H1 (cell line): Measurements from ENCODE around the gene AFAP1L1. TPM values are rescaled to one million over a fixed set of nuclear protein-coding genes. Genes with fewer than 3 reads are reported as not detected.

Experiments
- CTCF ChIA-PET: fragments of 300-600 bp; sonication (Branson Sonifier 250); formaldehyde crosslinking; loops from one replicate; lab custom pipeline; 2021; ENCODE audit not compliant: partially characterized antibody; lab: Charles Lee
- POLR2A ChIA-PET: fragments of 300-600 bp; sonication (Branson Sonifier 250); formaldehyde crosslinking; loops from one replicate; lab custom pipeline; 2021; ENCODE audit warnings: inconsistent platforms; ENCODE audit not compliant: partially characterized antibody; lab: Charles Lee
- DNase-seq, 2 experiments: peaks; one replicate each; pipeline versions ENCODE4 v3.0.0 to v3.0.0-alpha.2; 2010 to 2022; ENCODE audit warnings: low spot score in 2 of 2, low read depth in 1 of 2, mixed read lengths in 1 of 2
- FAIRE-seq: peaks from 2 replicates; lab custom pipeline; 2011; peaks lifted over from hg19 to GRCh38; lab: Jason Lieb, UNC
- H2AFZ ChIP-seq: 2 replicates; pipeline ENCODE4 v1.8.1; 2012; ENCODE audit warnings: low read length, inconsistent platforms
- H2AK5ac ChIP-seq: 2 replicates; pipeline ENCODE4 v1.6.1; 2013; ENCODE audit warnings: low read depth, low read length
- H2BK120ac ChIP-seq: replicated peaks from 2 replicates; pipeline ENCODE3; 2013; ENCODE audit warnings: low read depth, low read length, inconsistent platforms
- H2BK12ac ChIP-seq: 2 replicates; pipeline ENCODE4 v1.6.1; 2013; ENCODE audit warnings: low read depth, low read length
- H2BK15ac ChIP-seq: 2 replicates; pipeline ENCODE4 v1.6.1; 2013; ENCODE audit warnings: low read length
- H2BK20ac ChIP-seq: 2 replicates; pipeline ENCODE4 v1.6.1; 2013; ENCODE audit warnings: low read length
- H2BK5ac ChIP-seq: 2 replicates; pipeline ENCODE4 v1.6.1; 2013; ENCODE audit warnings: low read depth, low read length
- H3K14ac ChIP-seq: 2 replicates; pipeline ENCODE4 v1.6.1; 2013; ENCODE audit warnings: inconsistent platforms; ENCODE audit not compliant: insufficient read length
- H3K18ac ChIP-seq: 2 replicates; pipeline ENCODE4 v1.6.1; 2013; ENCODE audit warnings: low read length; ENCODE audit errors: extremely low read depth
- H3K23ac ChIP-seq: 2 replicates; pipeline ENCODE4 v1.6.1; 2013; ENCODE audit warnings: inconsistent platforms; ENCODE audit not compliant: insufficient read length
- H3K23me2 ChIP-seq: 2 replicates; pipeline ENCODE4 v1.6.1; 2013; ENCODE audit warnings: low read depth, low read length
- H3K27ac ChIP-seq: 2 replicates; pipeline ENCODE4 v1.6.1; 2011; ENCODE audit warnings: low read depth, low read length, inconsistent platforms
- H3K27me3 ChIP-seq, 4 experiments: replicated peaks in 1 of 4; 1 replicate in 1 of 4; 2 replicates in 3 of 4; pipeline versions ENCODE4 v1.6.1 to v1.8.1; 2011 to 2013; ENCODE audit warnings: low read length in 3 of 4, mild to moderate bottlenecking in 3 of 4, inconsistent platforms in 2 of 4, mixed read lengths in 2 of 4, moderate library complexity in 1 of 4; ENCODE audit not compliant: control insufficient read depth in 3 of 4, insufficient read depth in 3 of 4; ENCODE audit errors: extremely low read depth in 1 of 4
- H3K36me3 ChIP-seq, 4 experiments: 2 replicates each; pipeline versions ENCODE4 v1.6.1 to v1.8.1; 2011 to 2013; ENCODE audit warnings: mild to moderate bottlenecking in 4 of 4, low read length in 3 of 4, moderate library complexity in 2 of 4, control low read depth in 1 of 4, inconsistent platforms in 1 of 4; ENCODE audit not compliant: insufficient read depth in 4 of 4, control insufficient read depth in 2 of 4
- H3K4ac ChIP-seq: replicated peaks from 2 replicates; pipeline ENCODE3; 2013; ENCODE audit warnings: low read length, low read depth, mixed read lengths, inconsistent platforms; ENCODE audit not compliant: insufficient read length
- H3K4me1 ChIP-seq, 4 experiments: replicated peaks in 1 of 4; 1 replicate in 1 of 4; 2 replicates in 3 of 4; pipeline versions ENCODE4 v1.6.1 to v1.8.1; 2011 to 2013; ENCODE audit warnings: low read length in 3 of 4, inconsistent platforms in 2 of 4, mixed read lengths in 1 of 4; ENCODE audit not compliant: insufficient read depth in 4 of 4, control insufficient read depth in 3 of 4
- H3K4me2 ChIP-seq, 2 experiments: 2 replicates each; pipeline versions ENCODE4 v1.6.1 to v1.8.1; 2011 to 2013; ENCODE audit warnings: low read depth in 2 of 2, low read length in 2 of 2, control low read depth in 1 of 2, inconsistent platforms in 1 of 2, mild to moderate bottlenecking in 1 of 2; ENCODE audit not compliant: insufficient read depth in 1 of 2
- H3K4me3 ChIP-seq, 4 experiments: fragments of 200-600, 300-600 bp in 1 of 4; sonication (generic), shearing (Covaris generic), sonication (Bioruptor Twin) in 1 of 4; 2 replicates each; pipeline versions ENCODE4 v1.5.1 to v1.8.1; 2011 to 2016; ENCODE audit warnings: low read length in 4 of 4, low read depth in 3 of 4, control low read depth in 2 of 4, inconsistent platforms in 2 of 4, mild to moderate bottlenecking in 2 of 4, mixed read lengths in 1 of 4, moderate library complexity in 1 of 4; ENCODE audit not compliant: insufficient read depth in 2 of 4; ENCODE audit errors: extremely low read depth in 1 of 4
- H3K56ac ChIP-seq: replicated peaks from 2 replicates; pipeline ENCODE3; 2013; ENCODE audit warnings: low read depth, mild to moderate bottlenecking, mixed read lengths, low read length, inconsistent platforms; ENCODE audit not compliant: insufficient read length
- H3K79me1 ChIP-seq: 2 replicates; pipeline ENCODE4 v1.6.1; 2013; ENCODE audit warnings: low read depth, low read length, control low read depth
- H3K79me2 ChIP-seq, 2 experiments: 2 replicates each; pipeline versions ENCODE4 v1.6.1 to v1.8.1; 2012 to 2013; ENCODE audit warnings: low read length in 2 of 2, mild to moderate bottlenecking in 2 of 2, inconsistent platforms in 1 of 2; ENCODE audit not compliant: insufficient read depth in 2 of 2, control insufficient read depth in 1 of 2
- H3K9ac ChIP-seq, 4 experiments: replicated peaks in 1 of 4; 1 replicate in 1 of 4; 2 replicates in 3 of 4; pipeline versions ENCODE4 v1.6.1 to v1.8.1; 2011 to 2013; ENCODE audit warnings: low read depth in 3 of 4, low read length in 3 of 4, control low read depth in 2 of 4, mild to moderate bottlenecking in 2 of 4, moderate library complexity in 2 of 4, inconsistent platforms in 1 of 4; ENCODE audit errors: extremely low read depth in 1 of 4
- H3K9me3 ChIP-seq, 2 experiments: 2 replicates each; pipeline versions ENCODE4 v1.6.1 to v1.8.1; 2012 to 2013; ENCODE audit warnings: mild to moderate bottlenecking in 2 of 2, moderate library complexity in 2 of 2, control low read depth in 1 of 2, inconsistent platforms in 1 of 2, low read depth in 1 of 2, low read length in 1 of 2, mixed read lengths in 1 of 2; ENCODE audit not compliant: insufficient read depth in 2 of 2
- H4K20me1 ChIP-seq, 2 experiments: replicated peaks in 1 of 2; 2 replicates each; pipeline versions ENCODE3 to v1.8.1; 2011 to 2013; ENCODE audit warnings: inconsistent platforms in 2 of 2, low read length in 2 of 2, mild to moderate bottlenecking in 1 of 2; ENCODE audit not compliant: insufficient read depth in 2 of 2, control insufficient read depth in 1 of 2
- H4K5ac ChIP-seq: 2 replicates; pipeline ENCODE4 v1.6.1; 2013; ENCODE audit warnings: low read length, low read depth, mixed read lengths, inconsistent platforms; ENCODE audit not compliant: insufficient read length
- H4K8ac ChIP-seq: 2 replicates; pipeline ENCODE4 v1.8.0; 2013; ENCODE audit warnings: mild to moderate bottlenecking, moderate library complexity, low read length, inconsistent platforms; ENCODE audit not compliant: insufficient read depth; ENCODE audit errors: extremely low read depth
- H4K91ac ChIP-seq: replicated peaks from 2 replicates; pipeline ENCODE3; 2013; ENCODE audit warnings: low read length, mixed read lengths, inconsistent platforms; ENCODE audit not compliant: insufficient read length
- BRCA1 ChIP-seq: IDR thresholded peaks from 2 replicates; pipeline ENCODE4 v1.6.1; 2012; ENCODE audit warnings: low read depth, low read length, improper control_type of control experiment
- CEBPB ChIP-seq: IDR thresholded peaks from 2 replicates; pipeline ENCODE4 v1.6.1; 2012; ENCODE audit warnings: low read depth, low read length
- CHD1 ChIP-seq: IDR thresholded peaks from 2 replicates; pipeline ENCODE4 v1.6.1; 2012; ENCODE audit warnings: low read depth, low read length, improper control_type of control experiment
- EGR1 ChIP-seq: IDR thresholded peaks from 2 replicates; pipeline ENCODE4 v1.6.1; 2011; ENCODE audit warnings: low read depth, low read length, borderline replicate concordance
- GABPA ChIP-seq: IDR thresholded peaks from 2 replicates; pipeline ENCODE4 v1.6.1; 2011; ENCODE audit warnings: mild to moderate bottlenecking, low read length, moderate library complexity, borderline replicate concordance; ENCODE audit not compliant: insufficient read depth
- GTF2F1 ChIP-seq: IDR thresholded peaks from 2 replicates; pipeline ENCODE4 v1.6.1; 2012; ENCODE audit warnings: low read depth, low read length, improper control_type of control experiment, borderline replicate concordance
- HDAC2 ChIP-seq, 2 experiments: fragments of 300-600 bp in 1 of 2; sonication (generic) in 1 of 2; IDR thresholded peaks; 2 replicates each; pipeline ENCODE4 v1.6.1; 2011 to 2012; ENCODE audit warnings: low read depth in 2 of 2, low read length in 2 of 2, mild to moderate bottlenecking in 2 of 2, moderate library complexity in 2 of 2, borderline replicate concordance in 1 of 2, inconsistent platforms in 1 of 2
- PHF8 ChIP-seq: fragments of 200-600 bp; sonication (generic); conservative IDR thresholded peaks from 2 replicates; pipeline ENCODE4 v1.7.1; 2012; ENCODE audit warnings: low read depth, mild to moderate bottlenecking, inconsistent platforms, low read length, moderate library complexity
- POU5F1 ChIP-seq: IDR thresholded peaks from 2 replicates; pipeline ENCODE4 v1.6.1; 2011; ENCODE audit warnings: low read depth, mild to moderate bottlenecking, low read length, moderate library complexity
- RAD21 ChIP-seq, 2 experiments: IDR thresholded peaks in 1 of 2; conservative IDR thresholded peaks in 1 of 2; 2 replicates each; pipeline ENCODE4 v1.6.1; 2011; ENCODE audit warnings: low read depth in 2 of 2, low read length in 2 of 2, improper control_type of control experiment in 1 of 2, inconsistent platforms in 1 of 2, mild to moderate bottlenecking in 1 of 2, moderate library complexity in 1 of 2
- SUZ12 ChIP-seq: fragments of 200-600 bp; sonication (generic); IDR thresholded peaks from 2 replicates; pipeline ENCODE4 v1.6.1; 2012; ENCODE audit warnings: mild to moderate bottlenecking, inconsistent platforms, low read length, moderate library complexity, mixed read lengths
- TBP ChIP-seq: IDR thresholded peaks from 2 replicates; pipeline ENCODE4 v1.6.1; 2011; ENCODE audit warnings: low read depth, low read length, improper control_type of control experiment
- WGBS, 2 experiments: shearing (Covaris generic) in 1 of 2; methylation state at CpG; one replicate each; pipeline versions ENCODE4 v1.1.6 to v1.1.7; 2013 to 2015; ENCODE audit warnings: low lambda C conversion rate in 2 of 2, mixed read lengths in 2 of 2, inconsistent platforms in 1 of 2, low coverage in 1 of 2, missing lambda C conversion rate in 1 of 2; ENCODE audit not compliant: insufficient replicate concordance in 2 of 2, insufficient coverage in 1 of 2, insufficient read length in 1 of 2; ENCODE audit errors: extremely low coverage in 1 of 2, missing lambda C conversion rate in 1 of 2; 5-methylcytosine and 5-hydroxymethylcytosine counted together
- polyA plus RNA-seq, 7 experiments: library from polyadenylated mRNA; depleted of rRNA in 3 of 7; stranded (reverse) in 5 of 7; unstranded in 2 of 7; fragments of >200 nt in 5 of 7; fragments of 200-250 nt in 2 of 7; gene quantifications; 1 replicate in 5 of 7; 2 replicates in 1 of 7; 4 replicates in 1 of 7; pipeline versions ENCODE4 v1.2.1 to v1.2.3, GENCODE V29; 2011 to 2013; ENCODE audit warnings: missing spikeins in 2 of 7, mixed read lengths in 2 of 7
- total RNA-seq: library from RNA; stranded (reverse); fragmentation: NEBNext Ultra II Directional; extraction: Animal tissue kit (Norgen Biotek cat#: 25700); gene quantifications from 2 replicates; pipeline ENCODE4 v1.2.1, GENCODE V29; 2021

AFAP1L1 gene
- total and polyA plus RNA-seq, 2 of the 8 experiments (the other 6 are each of a cell fraction or from before 2014, with no cell fraction given): 0.79 to 4.7 TPM

DNA sequence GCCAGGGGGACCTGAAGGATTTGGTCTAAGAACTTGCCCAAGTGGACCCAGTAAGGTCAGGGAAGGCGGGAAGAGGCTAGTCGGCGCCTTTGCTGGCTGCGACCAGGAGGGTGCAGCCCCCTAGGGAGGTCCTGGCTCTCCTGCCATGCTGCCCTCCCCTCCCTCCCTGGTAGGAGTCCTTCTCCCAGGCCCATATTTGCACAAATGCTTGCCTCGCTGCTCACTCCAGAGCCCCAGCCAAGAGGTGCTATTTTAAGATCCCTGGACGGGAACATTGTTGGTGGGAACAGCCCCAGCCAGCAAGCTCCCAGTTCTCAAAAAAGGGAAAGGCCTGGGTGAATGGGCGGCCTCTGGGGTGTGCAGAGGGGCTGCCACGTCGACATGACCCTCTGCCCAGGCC lies 111.7 kb downstream of the AFAP1L1 start:
- ChIA-PET CTCF (interaction anchor here (1.6 to 46.1 kb wide), 10 partner anchors 10 to 182 kb away, joined by 7 to 1310 read pairs (median 20); no protein-coding TSS in a partner anchor), POLR2A (no interaction called here)
- Histone ChIP-seq H4K5ac (no peak overlapping the region), H2BK15ac (no peak overlapping the region), H4K8ac (no peak overlapping the region), H2BK120ac (no peak overlapping the region), H3K27ac (no peak overlapping the region), H3K27me3 (no peaks in the 10 kb centered on the region; a peak in 1 of 7 replicates), H3K9ac (no peak overlapping the region), H2BK5ac (no peak overlapping the region), H4K20me1 (no peaks in the 10 kb centered on the region), H2AK5ac (no peak overlapping the region), H2BK12ac (no peak overlapping the region), H2AFZ (no peak overlapping the region), H3K4me2 (no peak overlapping the region), H3K14ac (no peak overlapping the region), H3K79me1 (no peaks in the 10 kb centered on the region), H3K9me3 (no peaks in the 10 kb centered on the region), H3K23me2 (no peaks in the 10 kb centered on the region), H3K23ac (no peak overlapping the region), H4K91ac (no peak overlapping the region), H3K56ac (no peak overlapping the region), H3K4ac (no peak overlapping the region), H3K18ac (no peak overlapping the region), H3K36me3 (no peaks in the 10 kb centered on the region), H3K79me2 (no peaks in the 10 kb centered on the region), H2BK20ac (no peak overlapping the region), H3K4me1 (no peaks in the 10 kb centered on the region; a peak in 3 of 7 replicates), H3K4me3 (no peak overlapping the region)
- no peak for FAIRE-seq
- 93% methylated on average over 7 of the region's 9 CpGs; no CpG with 5 or more reads in 1 of the 2 experiments for WGBS, 2 experiments
- no peak for DNase-seq
- no peak for TF ChIP-seq HDAC2 (IDR thresholded peaks at IDR 0.05; ENCODE audit: borderline replicate concordance in 1 of 2, low read depth in 2 of 2, low read length in 2 of 2)
- TF ChIP-seq EGR1: no peak
- TF ChIP-seq CHD1: no peak
- no peak for TF ChIP-seq BRCA1
- no peak for TF ChIP-seq PHF8
- TF ChIP-seq CEBPB: no peak
- no peak for TF ChIP-seq TBP
- TF ChIP-seq GABPA: no peak
- TF ChIP-seq RAD21 (IDR thresholded peaks at IDR 0.05 in 1 of 2, conservative IDR thresholded peaks at IDR 0.05 in 1 of 2; ENCODE audit: low read depth in 2 of 2, low read length in 2 of 2): no peak
- TF ChIP-seq GTF2F1: no peak
- TF ChIP-seq POU5F1: no peak
- no peak for TF ChIP-seq SUZ12
